OCI-LY1 (cell line): ENCODE data around the gene ABR.

Experiments
- H2AFZ ChIP-seq: fragments of 200-600 bp; sonication (generic), shearing (Covaris generic); 2 replicates; pipeline ENCODE4 v1.6.0; 2014; ENCODE audit warnings: antibody characterized with exemption, mild to moderate bottlenecking, low read length
- H3F3A ChIP-seq: fragments of 200-600 bp; sonication (generic), shearing (Covaris generic); 2 replicates; pipeline ENCODE4 v1.6.0; 2014; ENCODE audit warnings: mild to moderate bottlenecking, antibody characterized with exemption, low read length, moderate library complexity; ENCODE audit not compliant: insufficient read depth
- H3K27ac ChIP-seq: fragments of 200-600 bp; sonication (generic); 2 replicates; pipeline ENCODE4 v1.5.1; 2014; ENCODE audit warnings: low read length, mixed run types, mild to moderate bottlenecking, low read depth; ENCODE audit not compliant: poor library complexity, severe bottlenecking
- H3K27me3 ChIP-seq: fragments of 200-600 bp; sonication (generic); 2 replicates; pipeline ENCODE4 v1.6.0; 2014; ENCODE audit warnings: antibody characterized with exemption, mild to moderate bottlenecking, low read length, moderate library complexity; ENCODE audit not compliant: insufficient read depth
- H3K36me3 ChIP-seq: fragments of 200-600 bp; sonication (generic); 2 replicates; pipeline ENCODE4 v1.6.1; 2014; ENCODE audit warnings: mild to moderate bottlenecking, antibody characterized with exemption, low read length, moderate library complexity, mixed read lengths; ENCODE audit not compliant: insufficient read depth
- H3K4me1 ChIP-seq: fragments of 200-600 bp; sonication (generic); 2 replicates; pipeline ENCODE4 v1.5.1; 2014; ENCODE audit warnings: mild to moderate bottlenecking, low read length, moderate library complexity; ENCODE audit not compliant: insufficient read depth, severe bottlenecking
- H3K4me2 ChIP-seq: fragments of 200-600 bp; sonication (generic), shearing (Covaris generic); 2 replicates; pipeline ENCODE4 v1.6.1; 2014; ENCODE audit warnings: low read length
- H3K4me3 ChIP-seq: fragments of 200-600 bp; sonication (generic); 2 replicates; pipeline ENCODE4 v1.5.1; 2014; ENCODE audit warnings: low read length, low read depth, mild to moderate bottlenecking, mixed read lengths; ENCODE audit not compliant: poor library complexity, severe bottlenecking
- H3K79me2 ChIP-seq: fragments of 200-600 bp; shearing (Covaris generic); 2 replicates; pipeline ENCODE4 v1.6.1; 2016; ENCODE audit warnings: mixed run types, low read length, mixed read lengths; ENCODE audit not compliant: insufficient read depth
- H3K9ac ChIP-seq: fragments of 200-600 bp; sonication (generic), shearing (Covaris generic); 2 replicates; pipeline ENCODE4 v1.6.1; 2014; ENCODE audit warnings: mild to moderate bottlenecking, low read length, mixed read lengths
- H3K9me2 ChIP-seq: fragments of 200-600 bp; sonication (generic), shearing (Covaris generic); 2 replicates; pipeline ENCODE4 v1.6.1; 2014; ENCODE audit warnings: low read depth, mild to moderate bottlenecking, low read length, mixed read lengths
- H3K9me3 ChIP-seq: fragments of 200-600 bp; shearing (Covaris generic); 2 replicates; pipeline ENCODE4 v1.6.1; 2014; ENCODE audit warnings: low read length, mixed read lengths
- H4K20me1 ChIP-seq: fragments of 200-600 bp; sonication (generic), shearing (Covaris generic); 2 replicates; pipeline ENCODE4 v1.6.0; 2016; ENCODE audit warnings: mild to moderate bottlenecking, low read length; ENCODE audit not compliant: insufficient read depth
- EZH2 ChIP-seq: fragments of 200-600 bp; sonication (generic), shearing (Covaris generic); IDR thresholded peaks from 2 replicates; pipeline ENCODE4 v1.8.0; 2017; ENCODE audit warnings: borderline replicate concordance, mixed run types, mild to moderate bottlenecking, antibody characterized with exemption, low read length, moderate library complexity, mixed read lengths
- TF ChIP-seq, protein P1 (sequence below): fragments of 200-600 bp; sonication (generic), shearing (Covaris generic); IDR thresholded peaks from 2 replicates; pipeline ENCODE4 v1.5.1; 2017; ENCODE audit warnings: mild to moderate bottlenecking, antibody characterized with exemption, low read length, moderate library complexity, mixed read lengths

ABR gene

GRCh38 chr17:1144162-1144561 lies 35.6 kb downstream of the ABR start:
- TF ChIP-seq, protein P1, sequence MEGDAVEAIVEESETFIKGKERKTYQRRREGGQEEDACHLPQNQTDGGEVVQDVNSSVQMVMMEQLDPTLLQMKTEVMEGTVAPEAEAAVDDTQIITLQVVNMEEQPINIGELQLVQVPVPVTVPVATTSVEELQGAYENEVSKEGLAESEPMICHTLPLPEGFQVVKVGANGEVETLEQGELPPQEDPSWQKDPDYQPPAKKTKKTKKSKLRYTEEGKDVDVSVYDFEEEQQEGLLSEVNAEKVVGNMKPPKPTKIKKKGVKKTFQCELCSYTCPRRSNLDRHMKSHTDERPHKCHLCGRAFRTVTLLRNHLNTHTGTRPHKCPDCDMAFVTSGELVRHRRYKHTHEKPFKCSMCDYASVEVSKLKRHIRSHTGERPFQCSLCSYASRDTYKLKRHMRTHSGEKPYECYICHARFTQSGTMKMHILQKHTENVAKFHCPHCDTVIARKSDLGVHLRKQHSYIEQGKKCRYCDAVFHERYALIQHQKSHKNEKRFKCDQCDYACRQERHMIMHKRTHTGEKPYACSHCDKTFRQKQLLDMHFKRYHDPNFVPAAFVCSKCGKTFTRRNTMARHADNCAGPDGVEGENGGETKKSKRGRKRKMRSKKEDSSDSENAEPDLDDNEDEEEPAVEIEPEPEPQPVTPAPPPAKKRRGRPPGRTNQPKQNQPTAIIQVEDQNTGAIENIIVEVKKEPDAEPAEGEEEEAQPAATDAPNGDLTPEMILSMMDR, result no peak
- no peak for TF ChIP-seq EZH2
- H3F3A ChIP-seq, result no peaks in the 10 kb centered on the region
- H3K79me2 ChIP-seq, result 0 out of 2 replicates have a peak, but pooled peaks cover 3% of the 10 kb centered on the region
- peaks cover 4% of the 10 kb centered on the region; the same call in 1 of the 2 replicates for H3K36me3 ChIP-seq
- no peak overlapping the region for H3K9ac ChIP-seq
- no peak overlapping the region for H3K27ac ChIP-seq
- H2AFZ ChIP-seq, result no peak overlapping the region
- H3K9me2 ChIP-seq, result no peaks in the 10 kb centered on the region
- no peaks in the 10 kb centered on the region for H3K27me3 ChIP-seq
- no peak overlapping the region for H3K4me3 ChIP-seq
- H3K4me2 ChIP-seq, result no peak overlapping the region
- H3K9me3 ChIP-seq, result no peaks in the 10 kb centered on the region
- H3K4me1 ChIP-seq, result peaks cover 16% of the 10 kb centered on the region
- no peaks in the 10 kb centered on the region for H4K20me1 ChIP-seq

DNA sequence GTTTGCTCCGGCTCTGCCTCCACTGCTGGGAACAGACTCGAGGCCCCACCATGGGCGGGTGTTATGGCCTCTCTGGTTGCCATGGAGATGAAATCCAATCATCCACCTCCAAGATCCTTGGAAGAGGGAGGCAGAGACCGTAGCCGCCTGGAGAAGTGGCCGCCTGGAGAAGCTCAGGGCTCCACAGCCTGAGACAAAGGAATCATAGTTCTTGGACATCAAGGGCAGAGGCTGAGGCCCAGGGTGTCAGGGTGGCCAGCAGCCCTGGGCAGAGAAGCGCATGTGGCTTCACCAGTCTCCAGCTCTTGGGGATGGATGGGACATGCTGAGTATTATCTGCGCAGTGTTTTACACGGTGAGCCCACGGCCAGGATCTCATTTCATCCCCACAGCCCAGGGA lies 36.2 kb downstream of the ABR start:
- H3K4me1 ChIP-seq, result peaks cover 22% of the 10 kb centered on the region
- no peaks in the 10 kb centered on the region for H3K9me3 ChIP-seq
- no peak overlapping the region for H3K9ac ChIP-seq
- no peaks in the 10 kb centered on the region for H3F3A ChIP-seq
- no peak for TF ChIP-seq EZH2
- TF ChIP-seq, protein P1, result no peak
- H3K79me2 ChIP-seq, result peaks cover 7% of the 10 kb centered on the region; the same call in 1 of the 2 replicates
- peaks cover 4% of the 10 kb centered on the region; the same call in 1 of the 2 replicates for H3K36me3 ChIP-seq
- no peak overlapping the region for H2AFZ ChIP-seq
- no peak overlapping the region for H3K4me2 ChIP-seq
- H3K4me3 ChIP-seq, result no peak overlapping the region
- H3K9me2 ChIP-seq, result no peaks in the 10 kb centered on the region
- H3K27ac ChIP-seq, result no peak overlapping the region
- no peaks in the 10 kb centered on the region for H3K27me3 ChIP-seq
- no peaks in the 10 kb centered on the region for H4K20me1 ChIP-seq

GRCh38 chr17:1142561-1142971 lies 37.2 kb downstream of the ABR start:
- no peak overlapping the region for H3K4me3 ChIP-seq
- H3K9me3 ChIP-seq, result no peaks in the 10 kb centered on the region
- no peak overlapping the region for H2AFZ ChIP-seq
- H3F3A ChIP-seq, result no peaks in the 10 kb centered on the region
- TF ChIP-seq, protein P1, result no peak
- no peak for TF ChIP-seq EZH2
- no peak overlapping the region for H3K27ac ChIP-seq
- H3K36me3 ChIP-seq, result peaks cover 4% of the 10 kb centered on the region; the same call in 1 of the 2 replicates
- no peak overlapping the region for H3K4me2 ChIP-seq
- no peaks in the 10 kb centered on the region for H3K9me2 ChIP-seq
- H3K27me3 ChIP-seq, result no peaks in the 10 kb centered on the region
- H3K4me1 ChIP-seq, result peaks cover 24% of the 10 kb centered on the region
- peaks cover 10% of the 10 kb centered on the region; the same call in 1 of the 2 replicates for H3K79me2 ChIP-seq
- no peaks in the 10 kb centered on the region for H4K20me1 ChIP-seq
- no peak overlapping the region for H3K9ac ChIP-seq
